ENCODE results near the gene PPP1R3E. TPM values are rescaled to one million over a fixed set of nuclear protein-coding genes. Genes with fewer than 3 reads are reported as not detected.

Gene PPP1R3E
- total and polyA plus RNA-seq, 2 of the 13 experiments (the other 11 are each of a cell fraction or from before 2014, with no cell fraction given), result 16.5 to 26.5 TPM

GRCh38 chr14:23286902-23287479 lies 15.7 kb downstream of the PPP1R3E start (continued):
- no peak for TF ChIP-seq KLF6 (CRISPR knock-in tag; IDR thresholded peaks at IDR 0.05)
- TF ChIP-seq ZSCAN5A (CRISPR knock-in tag; IDR thresholded peaks at IDR 0.05; ENCODE audit: borderline replicate concordance), result 0 out of 2 replicates have a peak, but pooled peaks have one; percentile 26
- TF ChIP-seq THYN1 (CRISPR knock-in tag; IDR thresholded peaks at IDR 0.05; ENCODE audit: borderline replicate concordance, low read depth), result 0 out of 2 replicates have a peak, but pooled peaks have one; percentile 38
- no peak for TF ChIP-seq AKAP8 (CRISPR knock-in tag; IDR thresholded peaks at IDR 0.05)
- no peak for TF ChIP-seq ZFP1 (CRISPR knock-in tag; IDR thresholded peaks at IDR 0.05)
- TF ChIP-seq GATAD2A (CRISPR knock-in tag; IDR thresholded peaks at IDR 0.05), result no peak
- no peak for TF ChIP-seq ZNF430 (CRISPR knock-in tag; IDR thresholded peaks at IDR 0.05)
- no peak for TF ChIP-seq CREB3 (CRISPR knock-in tag; IDR thresholded peaks at IDR 0.05)
- no peak for TF ChIP-seq PHF21A (CRISPR knock-in tag; IDR thresholded peaks at IDR 0.05)
- no peak for TF ChIP-seq NKX3-1 (CRISPR knock-in tag; IDR thresholded peaks at IDR 0.05)
- 0 out of 2 replicates have a peak, but pooled peaks have one; percentile 13 for TF ChIP-seq NAIF1 (CRISPR knock-in tag; IDR thresholded peaks at IDR 0.05; ENCODE audit: borderline replicate concordance)
- no peak; a peak in 1 of 4 replicates for TF ChIP-seq NR2F1 (CRISPR knock-in tag; IDR thresholded peaks at IDR 0.05)
- TF ChIP-seq NR3C1 (CRISPR knock-in tag; IDR thresholded peaks at IDR 0.05), result no peak
- TF ChIP-seq ARNTL (CRISPR knock-in tag; IDR thresholded peaks at IDR 0.05), result 0 out of 2 replicates have a peak, but pooled peaks have one; percentile 5
- no peak for TF ChIP-seq E2F2 (CRISPR knock-in tag; IDR thresholded peaks at IDR 0.05; ENCODE audit: borderline replicate concordance)
- TF ChIP-seq YY1 (IDR thresholded peaks at IDR 0.05; ENCODE audit: insufficient read depth, insufficient replicate concordance, low read depth, low read length), result no peak
- no peak for TF ChIP-seq ZNF552 (CRISPR knock-in tag; IDR thresholded peaks at IDR 0.05; ENCODE audit: borderline replicate concordance)
- no peak for TF ChIP-seq NFKBIZ (CRISPR knock-in tag; IDR thresholded peaks at IDR 0.05)
- peak; percentile 82; the same call in 1 of the 2 replicates for TF ChIP-seq ARID2 (CRISPR knock-in tag; IDR thresholded peaks at IDR 0.05; ENCODE audit: borderline replicate concordance)
- peak; percentile 69; the same call in 1 of the 2 replicates for TF ChIP-seq ZNF263 (CRISPR knock-in tag; IDR thresholded peaks at IDR 0.05)
- TF ChIP-seq SIN3B (IDR thresholded peaks at IDR 0.05; ENCODE audit: low read length), result no peak
- no peak for TF ChIP-seq ZEB1 (IDR thresholded peaks at IDR 0.05; ENCODE audit: insufficient replicate concordance, low read depth)
- TF ChIP-seq ZNF34 (CRISPR knock-in tag; IDR thresholded peaks at IDR 0.05; ENCODE audit: borderline replicate concordance), result peak; percentile 80; the same call in 1 of the 2 replicates
- TF ChIP-seq SOX5 (CRISPR knock-in tag; IDR thresholded peaks at IDR 0.05; ENCODE audit: borderline replicate concordance), result no peak
- no peak for TF ChIP-seq AGO2 (optimal IDR thresholded peaks at IDR 0.05; ENCODE audit: low read depth, low read length)
- 0 out of 2 replicates have a peak, but pooled peaks have one; percentile 5 for TF ChIP-seq HDAC6 (IDR thresholded peaks at IDR 0.05; ENCODE audit: low read depth, low read length)
- peak; percentile 82; the same call in 1 of the 2 replicates for TF ChIP-seq EHMT2 (IDR thresholded peaks at IDR 0.05; ENCODE audit: borderline replicate concordance, low read depth, low read length)
- TF ChIP-seq MEIS1 (CRISPR knock-in tag; IDR thresholded peaks at IDR 0.05; ENCODE audit: borderline replicate concordance), result no peak
